Endometrium (tissue), 2 donors: ENCODE data around the gene LGI4.

Source experiments
- FAIRE-seq: peaks from 2 replicates; lab custom pipeline; 2012; peaks lifted over from hg19 to GRCh38; lab: Jason Lieb, UNC
- donor health status: control.
- donor health status: control.

The LGI4 gene

DNA sequence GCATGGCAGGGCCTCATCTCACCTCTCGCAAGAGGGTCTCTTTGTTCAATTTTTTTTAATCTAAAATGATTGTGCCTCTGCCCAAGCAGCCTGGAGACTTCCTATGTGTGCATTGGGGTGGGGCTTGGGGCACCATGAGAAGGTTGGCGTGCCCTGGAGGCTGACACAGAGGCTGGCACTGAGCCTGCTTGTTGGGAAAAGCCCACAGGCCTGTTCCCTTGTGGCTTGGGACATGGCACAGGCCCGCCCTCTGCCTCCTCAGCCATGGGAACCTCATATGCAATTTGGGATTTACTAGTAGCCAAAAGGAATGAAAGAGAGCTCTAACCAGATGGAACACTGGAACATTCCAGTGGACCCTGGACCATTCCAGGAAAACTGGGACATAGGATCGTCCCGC lies 11.3 kb downstream of the LGI4 start:
- no peak for FAIRE-seq

DNA sequence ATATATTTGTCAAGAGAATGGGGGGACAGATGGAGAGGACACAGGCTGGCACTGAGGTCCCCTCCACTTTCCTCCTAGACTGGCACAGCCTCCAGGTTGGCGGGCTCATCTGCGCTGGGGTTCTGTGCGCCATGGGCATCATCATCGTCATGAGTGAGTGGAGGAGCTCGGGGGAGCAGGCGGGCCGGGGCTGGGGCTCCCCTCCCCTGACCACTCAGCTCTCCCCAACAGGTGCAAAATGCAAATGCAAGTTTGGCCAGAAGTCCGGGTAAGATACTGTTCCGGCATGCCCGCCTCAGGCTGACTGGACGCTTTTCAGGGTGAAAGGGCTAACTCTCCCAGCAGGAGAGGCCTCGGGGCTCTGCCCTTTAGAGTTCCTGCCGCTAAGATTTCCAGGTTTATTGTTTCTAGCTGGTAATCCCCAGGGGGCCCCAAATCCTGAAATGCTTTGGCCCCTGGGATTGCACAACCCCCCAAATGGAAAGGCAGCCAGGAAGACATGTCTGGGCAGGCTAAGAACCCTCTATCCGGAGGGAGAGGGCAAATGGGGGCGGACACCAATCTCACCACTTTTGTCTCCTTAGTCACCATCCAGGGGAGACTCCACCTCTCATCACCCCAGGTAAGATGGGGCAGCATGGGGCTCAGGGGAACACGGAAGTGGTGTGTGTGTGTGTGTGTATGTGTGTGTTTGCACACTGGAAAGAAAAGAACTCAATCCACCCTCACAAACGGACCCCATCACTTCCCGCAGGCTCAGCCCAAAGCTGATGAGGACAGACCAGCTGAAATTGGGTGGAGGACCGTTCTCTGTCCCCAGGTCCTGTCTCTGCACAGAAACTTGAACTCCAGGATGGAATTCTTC lies 11.9 kb downstream of the LGI4 start:
- no peak for FAIRE-seq

- no peak for FAIRE-seq
These were observed 14.0 kb downstream of the LGI4 start for GRCh38 chr19:35120898-35121297.

DNA sequence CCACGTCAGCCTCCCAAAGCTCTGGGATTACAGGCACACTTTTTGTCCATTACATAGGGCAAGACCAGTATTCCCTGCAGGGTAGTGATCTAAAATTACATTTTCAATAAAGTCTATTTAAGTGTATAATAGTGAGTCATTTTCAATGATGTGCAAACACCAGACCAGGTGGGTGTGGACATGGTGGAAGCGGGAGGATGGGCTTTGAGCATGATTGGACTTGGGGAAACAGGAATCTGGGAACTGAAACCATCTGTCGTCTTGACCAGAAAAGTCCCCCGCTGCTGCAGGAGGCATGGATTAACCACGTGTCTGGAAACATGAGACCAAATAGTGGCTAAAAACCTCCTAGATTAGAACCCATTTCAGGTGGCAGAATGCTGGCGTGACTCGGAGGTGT lies 14.4 kb downstream of the LGI4 start:
- no peak for FAIRE-seq

DNA sequence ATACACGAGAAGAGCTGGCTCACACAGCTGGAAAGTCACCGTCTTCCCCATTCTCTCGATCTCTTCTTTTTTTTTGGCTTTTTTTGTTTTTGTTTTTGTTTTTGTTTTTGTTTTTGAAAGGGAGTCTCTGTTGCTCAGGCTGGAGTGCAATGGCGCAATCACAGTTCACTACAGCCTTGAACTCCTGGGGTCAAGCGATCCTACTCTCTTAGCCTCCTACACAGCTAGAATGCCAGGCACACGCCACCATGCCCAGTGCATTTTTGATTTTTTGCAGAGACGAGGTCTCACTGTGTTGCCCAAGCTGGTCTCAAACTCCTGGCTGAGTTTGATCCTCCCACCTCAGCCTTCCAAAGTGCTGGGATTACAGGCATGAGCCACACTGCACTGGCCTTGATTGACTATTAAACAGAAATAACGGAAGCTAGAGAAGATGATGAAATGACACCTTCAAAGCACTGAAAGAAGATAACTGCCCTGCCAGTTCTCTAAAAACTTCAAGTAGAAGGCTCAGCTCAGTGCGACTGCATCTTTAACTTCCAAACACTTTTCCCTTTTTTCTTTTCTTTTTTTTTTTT lies 15.2 kb downstream of the LGI4 start:
- no peak for FAIRE-seq

GRCh38 chr19:35119091-35119490 lies 15.8 kb downstream of the LGI4 start:
- no peak for FAIRE-seq

DNA sequence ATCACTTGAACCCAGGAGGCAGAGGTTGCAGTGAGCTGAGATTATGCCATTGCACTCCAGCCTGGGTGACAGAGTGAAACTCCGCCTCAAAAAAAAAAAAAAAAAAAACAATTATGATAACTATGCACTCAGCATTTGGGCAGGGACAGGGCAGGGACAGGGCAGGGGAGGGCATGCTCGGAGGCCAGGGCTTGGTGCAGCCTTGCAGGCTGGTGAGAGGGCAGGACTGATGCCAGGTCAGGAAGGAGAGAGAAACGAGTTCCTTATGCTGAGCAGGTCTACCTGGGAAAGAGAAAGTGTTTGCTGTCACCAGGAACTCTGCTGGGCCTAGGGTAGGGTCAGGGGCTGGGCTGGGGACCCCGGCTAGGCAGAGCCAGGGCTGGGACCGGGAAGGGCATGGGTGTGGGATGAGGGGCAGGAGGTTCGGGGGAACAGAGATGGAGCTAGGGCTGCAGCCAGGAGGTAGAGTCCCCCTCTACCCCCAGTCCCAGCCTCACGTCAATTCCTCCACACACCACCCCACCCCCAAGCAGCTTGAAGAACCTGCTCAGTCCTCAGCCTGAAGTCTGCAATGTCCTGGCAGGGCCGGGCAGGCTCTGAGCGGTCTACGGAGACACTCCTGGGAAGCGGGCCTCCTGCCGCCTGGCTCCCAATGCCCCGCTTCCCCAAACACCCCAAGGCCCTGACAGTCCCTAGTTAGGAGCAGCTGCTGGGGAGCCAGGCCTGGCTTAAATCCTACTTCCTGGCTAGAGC lies 16.4 kb downstream of the LGI4 start:
- FAIRE-seq = no peak

- FAIRE-seq = no peak
These were observed 17.1 kb downstream of the LGI4 start for GRCh38 chr19:35117799-35118198.

- no peak for FAIRE-seq
These were observed 17.7 kb downstream of the LGI4 start for GRCh38 chr19:35117116-35117515.

DNA sequence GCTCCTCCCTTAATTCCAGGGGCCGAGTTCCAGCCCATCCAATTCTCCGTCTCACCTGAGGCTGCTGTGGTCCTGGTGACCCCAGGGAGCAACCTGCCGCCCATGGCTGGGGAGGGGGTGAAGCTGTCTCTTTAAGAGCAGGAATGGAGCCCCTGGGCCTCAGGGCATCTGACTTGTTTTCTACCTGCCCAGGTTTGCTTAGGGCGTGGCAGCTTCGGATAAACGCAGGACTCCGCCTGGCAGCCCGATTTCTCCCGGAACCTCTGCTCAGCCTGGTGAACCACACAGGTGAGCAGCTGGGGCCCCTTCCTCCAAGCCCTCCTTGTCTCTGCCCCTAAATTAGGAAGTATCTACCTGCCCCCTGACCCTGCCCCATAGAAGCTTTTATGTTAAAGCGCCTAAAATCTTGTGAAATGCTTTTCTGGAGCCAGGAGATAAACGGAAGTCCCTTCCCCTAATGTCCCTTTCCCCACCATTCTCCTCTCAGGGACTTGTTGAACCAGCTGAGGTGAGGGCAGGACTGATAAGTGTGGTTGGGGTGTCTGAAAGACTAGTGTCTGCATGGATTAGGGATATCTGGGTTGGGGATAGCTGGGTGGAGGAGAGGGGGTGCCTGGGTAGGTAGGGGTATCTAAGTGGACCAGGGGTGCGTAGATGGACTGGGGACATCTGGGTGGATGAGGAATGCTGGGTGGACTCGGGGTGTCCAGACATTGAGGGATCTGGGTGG lies 18.6 kb downstream of the LGI4 start:
- no peak for FAIRE-seq

DNA sequence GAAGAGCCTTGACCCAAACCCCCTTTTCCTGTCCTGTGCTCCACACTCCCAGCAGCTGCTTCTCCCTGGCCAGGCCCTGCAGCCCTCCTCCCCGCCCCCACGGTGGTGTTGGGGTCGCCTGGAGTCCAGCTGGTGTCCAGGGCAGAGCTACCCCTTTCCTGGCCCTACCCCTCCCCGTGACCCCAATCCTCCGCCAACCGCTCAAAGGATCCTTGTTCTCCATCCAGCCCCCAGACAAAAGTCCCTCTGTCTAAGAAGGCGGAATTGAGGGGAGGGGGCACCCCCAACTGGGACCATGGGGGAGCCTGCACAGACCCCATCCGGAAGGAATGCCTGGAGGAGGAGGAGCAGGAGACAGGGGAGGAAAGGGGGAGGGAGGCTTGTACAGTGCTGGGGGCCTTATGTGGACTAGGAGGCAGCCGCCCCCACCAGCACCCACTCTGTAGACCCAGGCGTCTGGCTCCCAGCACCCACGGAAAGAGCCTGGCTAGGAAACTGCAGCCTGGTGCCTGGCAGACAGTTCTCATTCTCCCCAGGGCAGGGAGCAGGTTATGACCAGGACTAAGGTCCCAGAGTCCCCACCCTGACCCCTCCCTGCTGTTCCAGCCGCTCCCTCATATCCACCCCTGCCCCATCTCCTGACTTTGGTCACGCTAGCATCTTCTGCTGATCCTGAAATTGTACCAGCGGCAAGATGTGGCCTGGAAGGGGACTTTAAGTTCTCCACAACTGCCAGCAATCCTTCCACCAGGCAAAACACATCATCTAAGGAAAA lies 19.5 kb downstream of the LGI4 start, which contains the start of gene FXYD3:
Gene FXYD3 (plus strand): TSS at position 647 of the 775 bp plus-strand sequence. CDS start 3,554 bp downstream, outside the sequence.
- no peak for FAIRE-seq

DNA sequence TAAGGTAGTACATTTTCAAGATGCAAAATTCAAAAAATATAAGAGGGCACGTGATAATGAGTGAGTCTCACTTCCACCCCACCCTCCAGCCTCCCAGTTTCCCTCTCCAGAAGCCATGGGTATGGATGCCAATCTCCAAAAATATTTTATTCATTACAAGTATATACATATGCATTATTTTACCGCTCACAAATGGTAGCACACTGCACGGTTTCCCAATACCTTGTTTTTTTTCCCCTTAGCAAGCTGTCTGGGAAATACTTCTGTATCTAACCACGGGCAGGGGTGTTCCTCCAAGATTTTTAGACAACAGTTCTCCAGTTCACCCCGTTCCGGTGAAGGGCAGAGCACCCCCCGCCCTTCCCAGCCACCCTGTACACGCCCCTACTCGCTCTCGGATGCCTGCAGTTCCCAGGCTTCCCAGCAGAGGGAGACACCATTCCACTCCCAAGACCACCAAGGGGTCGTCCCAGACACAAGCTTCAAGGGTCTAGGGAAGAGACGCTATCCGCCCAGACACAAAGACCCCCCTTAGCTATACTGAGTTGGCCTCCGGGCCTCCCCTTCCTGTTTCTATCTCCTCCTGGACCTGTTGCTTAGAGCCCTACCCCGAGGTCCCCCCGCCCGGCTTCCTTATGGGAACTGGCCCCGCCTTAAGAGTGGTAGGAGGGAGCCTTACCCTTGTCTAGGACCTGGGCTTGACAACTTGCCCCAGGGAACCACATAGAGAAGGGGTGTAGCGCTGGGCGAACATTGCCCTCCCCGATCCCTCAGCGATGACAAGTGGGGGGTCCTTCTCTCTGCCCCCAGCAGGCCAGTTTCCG lies 20.3 kb downstream of the LGI4 start:
- no peak for FAIRE-seq

- FAIRE-seq = no peak
These were observed 21.7 kb downstream of the LGI4 start for GRCh38 chr19:35112995-35113688.

DNA sequence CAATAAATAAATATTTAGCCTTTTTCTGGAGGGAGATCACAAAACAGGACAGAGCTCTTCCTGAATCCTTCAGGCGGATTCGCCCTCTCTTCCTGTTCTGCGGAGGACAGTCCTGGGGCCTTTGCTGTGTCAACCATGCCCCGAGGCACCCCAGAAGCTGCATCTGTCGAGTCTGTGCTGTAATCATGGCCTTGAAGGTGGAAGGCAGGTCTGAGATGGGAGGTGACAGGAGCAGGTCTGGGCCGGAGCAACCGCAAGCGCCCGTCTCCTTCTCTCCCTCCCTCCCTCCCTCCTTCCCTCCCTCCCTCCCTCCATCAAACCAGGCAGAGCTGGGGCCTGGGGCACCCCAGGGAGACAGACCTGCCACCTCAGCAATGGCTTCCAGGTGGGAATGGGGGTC lies 23.9 kb downstream of the LGI4 start:
- no peak for FAIRE-seq

- FAIRE-seq = no peak
These were observed 25.3 kb downstream of the LGI4 start for GRCh38 chr19:35109395-35110112.

GRCh38 chr19:35108730-35109129 lies 26.1 kb downstream of the LGI4 start:
- no peak for FAIRE-seq

GRCh38 chr19:35107545-35107944 lies 27.3 kb downstream of the LGI4 start:
- FAIRE-seq = no peak

DNA sequence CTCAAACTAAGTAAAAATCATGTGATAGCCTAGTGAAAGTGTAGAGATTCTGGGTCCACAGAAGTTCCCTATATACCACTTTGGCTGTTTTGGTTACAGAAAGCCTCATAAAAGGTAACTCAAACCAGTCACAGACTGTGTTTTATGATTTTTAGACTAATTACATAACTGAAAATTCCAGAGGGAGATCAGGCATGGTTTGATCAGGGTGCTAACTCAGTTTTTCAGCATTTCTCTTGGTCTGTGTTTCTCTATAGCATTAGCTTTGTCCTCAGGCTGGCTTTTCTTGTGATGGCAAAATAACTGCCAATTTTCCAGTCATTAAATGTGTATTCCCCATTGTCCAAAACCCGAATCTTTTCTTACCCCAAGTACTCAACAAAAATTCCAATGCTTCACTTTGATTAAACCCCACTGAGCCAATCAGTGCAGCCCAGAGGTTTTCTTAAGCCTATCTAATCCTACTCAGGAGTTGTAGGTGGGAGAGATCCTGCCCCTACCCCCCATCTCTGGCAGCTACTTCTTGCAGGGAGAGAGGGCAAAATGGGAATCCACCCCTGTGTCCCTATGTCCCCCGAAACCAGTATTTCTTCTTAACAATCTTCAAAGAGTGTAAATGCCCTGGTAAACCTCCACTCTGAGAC lies 27.8 kb downstream of the LGI4 start:
- no peak for FAIRE-seq

DNA sequence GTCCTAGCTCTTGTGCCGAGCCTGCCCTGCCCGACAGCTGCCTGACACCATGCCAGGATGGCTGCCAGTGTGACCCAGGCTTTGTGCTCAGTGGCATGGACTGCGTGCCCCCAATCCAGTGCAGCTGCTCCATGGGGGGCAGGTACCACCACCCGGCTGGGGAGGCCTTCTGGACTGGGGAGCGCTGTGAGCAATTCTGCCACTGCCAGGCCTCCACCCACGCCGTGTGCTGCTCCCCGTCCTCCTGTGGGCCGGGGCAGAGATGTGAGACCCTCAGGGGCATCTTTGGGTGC lies 28.6 kb downstream of the LGI4 start:
- FAIRE-seq = no peak
